M059J (cell line): Measurements from ENCODE around the gene CRIP1. TPM values are rescaled to one million over a fixed set of nuclear protein-coding genes. Genes with fewer than 3 reads are reported as not detected.

Source experiments
- DNase-seq: peaks from one replicate; pipeline ENCODE4 v3.0.0-alpha.2; 2012; ENCODE audit warnings: low read depth
- total RNA-seq: library from RNA; depleted of rRNA; stranded (reverse); fragments of >200 nt; shearing (Covaris generic); gene quantifications from 2 replicates; pipeline ENCODE4 v1.2.3, GENCODE V29; 2014

The CRIP1 gene
- total RNA-seq, 1 experiment from 2014 or later, result not detected

DNA sequence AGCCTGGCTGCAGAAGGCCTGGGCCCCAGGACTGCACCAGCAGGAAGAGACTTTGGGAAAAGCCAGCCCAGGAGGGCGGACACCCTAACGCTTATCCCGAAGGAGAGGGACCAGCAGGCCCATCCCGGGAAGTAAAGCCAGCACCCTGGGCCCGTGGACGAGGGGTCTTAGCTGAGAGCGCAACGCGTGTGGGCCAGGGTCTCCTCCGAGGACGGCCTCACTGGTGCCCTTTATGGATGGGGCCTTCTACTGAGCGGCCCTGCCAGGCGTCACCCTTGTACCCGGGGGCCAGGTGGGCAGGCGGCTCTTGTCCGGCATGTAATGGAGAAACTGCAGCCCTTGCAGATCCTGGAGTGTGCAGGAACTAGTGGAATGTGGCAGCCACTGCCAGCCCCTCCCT lies 18.4 kb downstream of the CRIP1 start:
- DNase-seq, result no peak

DNA sequence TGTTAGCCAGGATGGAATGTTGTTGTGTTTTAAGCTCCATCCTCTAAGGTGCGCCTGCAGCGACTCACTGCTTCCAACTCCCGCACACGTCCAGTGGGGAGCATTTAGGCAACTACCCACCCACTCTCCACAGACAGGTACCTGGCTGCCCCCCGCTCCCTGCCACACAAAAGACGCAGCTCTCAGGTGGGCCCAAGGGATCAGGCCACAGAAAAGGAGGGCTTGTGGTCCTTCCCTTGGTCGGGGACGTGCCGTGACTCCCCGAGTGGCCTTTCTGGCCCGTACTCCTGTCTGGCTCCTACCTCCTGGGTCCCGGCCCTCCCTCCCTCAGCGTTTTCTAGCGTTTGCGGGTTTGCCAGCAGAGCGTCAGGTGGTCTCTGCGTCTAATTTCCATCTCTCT lies 20.6 kb downstream of the CRIP1 start:
- DNase-seq, result no peak

DNA sequence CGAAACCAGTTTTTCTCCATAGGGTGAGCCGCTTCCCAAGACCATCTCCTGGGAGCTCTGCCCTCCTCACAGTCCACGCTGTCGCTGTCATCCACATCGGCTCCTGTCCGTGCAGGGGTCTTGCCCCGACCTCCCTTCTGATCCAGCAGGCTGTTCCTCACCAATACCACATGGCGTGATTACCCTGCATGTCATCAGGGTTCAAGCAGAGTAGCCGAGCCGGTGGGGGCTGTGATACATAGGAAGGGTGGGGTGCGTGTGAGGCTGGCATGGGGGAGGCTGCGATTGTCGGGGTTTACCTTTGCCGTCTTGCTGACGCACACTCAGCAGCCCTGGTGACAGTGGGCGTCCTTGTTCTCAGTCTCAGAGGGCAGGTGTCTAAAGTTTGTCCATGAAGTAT lies 21.4 kb downstream of the CRIP1 start:
- DNase-seq, result no peak

DNA sequence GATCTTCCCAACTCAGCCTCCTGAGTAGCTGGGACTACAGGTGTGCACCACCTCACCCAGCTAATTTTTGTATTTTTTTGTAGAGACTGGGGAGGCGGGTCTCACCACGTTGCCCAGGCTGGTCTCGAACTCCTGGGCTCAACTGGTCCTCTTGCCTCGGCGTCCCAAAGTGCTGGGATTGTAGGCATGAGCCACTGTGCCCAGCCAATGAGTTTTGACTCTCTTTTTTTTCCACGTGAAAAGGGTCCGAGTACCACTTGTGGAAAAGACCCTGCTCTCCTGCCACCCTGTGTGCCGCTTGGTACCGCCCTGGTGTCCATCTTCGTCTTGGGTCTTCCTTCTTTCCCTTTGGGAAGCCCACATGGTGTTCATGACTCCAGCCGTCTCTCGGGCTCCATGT lies 21.9 kb downstream of the CRIP1 start:
- DNase-seq, result no peak

DNA sequence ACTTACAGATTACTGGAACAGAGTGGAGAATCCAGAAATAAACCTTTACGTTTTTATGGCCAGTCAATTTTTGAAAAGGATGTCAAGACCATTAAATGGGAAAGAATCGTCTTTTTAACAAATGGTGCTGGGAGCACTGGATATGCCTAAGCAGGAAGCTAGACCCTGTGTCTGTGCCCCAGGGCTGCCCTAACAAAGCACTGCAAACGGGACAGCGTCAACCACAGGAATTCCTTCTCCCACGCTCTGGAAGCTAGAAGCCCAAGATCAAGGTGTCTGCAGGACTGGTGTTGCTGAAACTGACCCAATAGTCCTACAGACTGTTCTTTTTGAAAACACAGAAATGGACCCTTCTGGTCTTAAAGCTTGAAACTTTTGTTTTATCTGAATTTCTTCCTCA lies 30.4 kb downstream of the CRIP1 start:
- DNase-seq, result peak; percentile 39

DNA sequence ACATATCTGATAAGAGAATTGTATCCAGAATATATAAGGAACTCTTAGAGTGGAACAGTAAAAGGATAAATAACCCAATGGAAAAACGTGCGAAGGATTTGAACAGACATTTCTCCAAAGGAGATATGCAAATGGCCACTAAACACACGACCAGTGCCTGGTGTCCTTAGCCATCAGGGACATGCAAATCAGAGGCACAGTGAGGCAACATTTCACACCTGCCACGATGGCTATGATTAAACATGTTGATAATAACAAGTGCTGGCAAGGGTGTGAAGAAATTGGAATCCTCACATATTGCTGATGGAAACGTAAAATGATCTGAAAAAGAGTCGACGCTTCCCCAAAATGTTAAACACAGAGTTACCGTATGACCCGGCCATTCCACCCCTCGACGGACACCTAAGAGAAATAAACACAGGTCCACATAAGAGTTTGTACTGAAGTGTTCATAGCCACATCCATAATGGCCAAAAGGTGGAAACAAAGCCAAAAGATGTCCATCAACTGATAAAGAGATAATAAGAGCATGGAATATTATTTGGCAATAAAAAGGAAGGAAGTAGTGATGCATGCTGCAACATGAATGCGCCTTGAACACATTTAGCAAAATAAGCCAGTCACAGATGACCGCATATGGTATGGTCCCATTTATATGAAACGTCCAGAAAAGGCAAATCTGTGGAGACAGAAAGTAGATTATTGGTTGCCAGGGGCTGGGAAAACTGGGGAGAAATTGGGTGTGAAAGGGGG lies 33.4 kb downstream of the CRIP1 start:
- no peak for DNase-seq

DNA sequence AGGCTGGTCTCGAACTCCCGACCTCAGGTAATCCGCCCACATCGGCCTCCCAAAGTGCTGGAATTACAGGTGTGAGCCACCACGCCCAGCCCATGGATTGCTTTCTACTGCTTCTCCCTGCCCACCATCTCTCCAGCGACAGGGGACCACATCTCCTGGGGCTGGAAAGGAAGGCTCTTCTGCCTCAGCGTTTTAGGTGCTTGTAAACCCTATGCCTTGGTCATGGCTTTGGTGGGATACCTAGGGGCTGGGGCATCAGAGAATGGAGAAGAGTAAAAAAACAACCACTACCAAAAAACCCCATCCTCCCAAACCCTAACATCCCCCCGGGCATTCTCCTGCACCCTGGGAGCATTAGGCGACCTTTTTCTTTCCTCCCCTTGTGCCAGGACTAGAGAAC lies 38.6 kb downstream of the CRIP1 start:
- no peak for DNase-seq

DNA sequence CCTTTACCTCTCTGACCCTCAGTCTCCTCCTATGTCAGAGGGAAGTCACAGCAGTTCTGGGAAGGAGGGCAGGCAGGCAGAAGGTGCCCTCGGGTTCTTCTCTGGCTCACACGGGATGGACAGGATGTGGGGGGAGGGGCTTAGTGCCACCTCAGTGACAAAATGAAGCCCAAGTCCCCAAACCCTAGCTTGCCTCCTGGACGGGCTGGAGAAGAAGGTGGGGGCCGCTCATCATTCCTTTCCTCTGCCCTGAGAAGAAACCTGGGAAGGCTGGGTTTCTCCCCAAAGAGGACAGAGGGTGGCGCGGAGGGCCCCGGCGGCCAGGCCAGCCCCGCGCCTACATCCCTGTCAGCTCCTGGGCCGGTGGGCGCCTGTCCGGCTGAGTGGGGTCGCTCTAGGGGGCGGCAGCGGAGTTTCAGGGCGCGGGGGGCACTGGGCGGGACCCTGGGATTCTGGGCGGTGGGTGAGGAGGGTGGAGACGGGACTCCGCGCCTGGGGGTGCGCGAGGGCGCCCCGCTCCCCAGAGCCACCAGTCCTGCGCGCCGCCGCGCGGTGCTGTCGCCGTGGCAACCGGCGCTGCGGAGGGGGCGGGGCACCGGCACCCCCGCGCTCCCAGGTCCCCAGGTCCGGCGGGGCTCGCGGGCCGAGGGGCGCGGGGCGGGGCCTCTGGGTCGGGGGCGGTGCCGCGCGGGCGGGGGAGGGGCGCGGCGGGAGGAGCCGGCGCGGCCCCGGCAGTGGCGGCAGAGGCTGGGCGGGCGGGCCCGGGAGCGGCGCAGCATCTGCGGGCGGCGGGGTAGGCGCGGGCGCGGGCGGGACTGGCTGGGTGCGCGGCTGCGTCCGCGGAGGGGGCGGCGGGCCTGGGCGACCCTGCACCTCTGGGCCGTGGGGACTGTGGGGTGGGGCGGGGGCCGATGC lies 39.4 kb downstream of the CRIP1 start, which contains the start of gene TMEM121:
TMEM121 (plus strand) TSS at position 723 of the 915 bp plus-strand sequence. CDS start 2,252 bp downstream, outside the sequence.
- peak; percentile 46 for DNase-seq

DNA sequence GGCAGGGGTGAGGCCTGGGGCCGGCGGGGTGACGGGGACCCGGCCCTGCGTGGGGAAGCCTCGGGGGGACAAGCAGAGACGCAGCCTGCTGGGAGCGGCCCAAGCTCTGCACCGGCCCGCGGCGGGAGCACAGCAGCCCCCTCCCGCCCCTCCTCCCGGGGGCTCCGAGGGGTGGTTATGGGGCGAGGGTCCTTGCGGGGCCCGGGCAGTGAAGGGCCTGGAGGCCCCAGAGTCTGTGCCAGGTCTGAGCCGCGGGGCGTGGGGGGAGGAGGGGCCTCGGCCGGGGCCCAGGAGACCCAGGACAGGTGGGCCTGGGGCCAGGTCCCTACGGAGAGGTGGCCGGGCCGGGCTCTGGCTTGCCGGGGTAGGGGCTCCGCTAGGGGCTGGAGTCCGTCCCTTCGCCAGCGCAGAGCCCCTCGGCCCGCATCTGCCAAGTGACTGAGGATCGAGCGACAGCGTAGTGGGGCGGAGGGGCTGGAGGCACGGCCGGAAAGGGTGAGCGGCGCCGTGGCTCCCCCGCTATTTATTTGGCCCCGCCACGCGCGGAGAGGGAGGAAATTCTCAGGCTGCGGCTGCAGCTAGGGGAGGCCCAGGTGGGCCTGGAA lies 40.2 kb downstream of the CRIP1 start:
- DNase-seq, result no peak

DNA sequence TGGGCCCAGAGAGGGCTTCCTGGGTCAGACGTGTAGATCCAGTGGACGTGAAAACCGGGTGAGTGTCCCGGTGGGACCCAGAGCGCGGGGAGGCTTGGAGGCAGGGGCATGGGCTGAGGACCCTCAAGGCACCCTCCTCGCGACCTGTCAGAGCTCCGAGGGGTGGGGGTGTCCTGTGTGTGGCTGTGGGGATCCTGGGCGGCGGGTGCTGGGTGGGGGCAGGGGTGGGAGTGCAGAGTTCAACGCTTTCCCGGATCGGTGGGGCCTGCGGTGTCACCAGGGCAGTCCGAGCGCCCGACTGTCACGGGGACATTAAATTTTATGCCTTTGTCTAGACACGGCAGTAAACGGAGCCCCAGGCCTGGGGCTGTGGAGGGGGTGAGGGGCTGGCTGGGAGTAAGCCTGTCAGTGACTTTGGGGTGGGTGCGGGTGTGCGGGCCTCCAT lies 40.7 kb downstream of the CRIP1 start:
- DNase-seq, result no peak

DNA sequence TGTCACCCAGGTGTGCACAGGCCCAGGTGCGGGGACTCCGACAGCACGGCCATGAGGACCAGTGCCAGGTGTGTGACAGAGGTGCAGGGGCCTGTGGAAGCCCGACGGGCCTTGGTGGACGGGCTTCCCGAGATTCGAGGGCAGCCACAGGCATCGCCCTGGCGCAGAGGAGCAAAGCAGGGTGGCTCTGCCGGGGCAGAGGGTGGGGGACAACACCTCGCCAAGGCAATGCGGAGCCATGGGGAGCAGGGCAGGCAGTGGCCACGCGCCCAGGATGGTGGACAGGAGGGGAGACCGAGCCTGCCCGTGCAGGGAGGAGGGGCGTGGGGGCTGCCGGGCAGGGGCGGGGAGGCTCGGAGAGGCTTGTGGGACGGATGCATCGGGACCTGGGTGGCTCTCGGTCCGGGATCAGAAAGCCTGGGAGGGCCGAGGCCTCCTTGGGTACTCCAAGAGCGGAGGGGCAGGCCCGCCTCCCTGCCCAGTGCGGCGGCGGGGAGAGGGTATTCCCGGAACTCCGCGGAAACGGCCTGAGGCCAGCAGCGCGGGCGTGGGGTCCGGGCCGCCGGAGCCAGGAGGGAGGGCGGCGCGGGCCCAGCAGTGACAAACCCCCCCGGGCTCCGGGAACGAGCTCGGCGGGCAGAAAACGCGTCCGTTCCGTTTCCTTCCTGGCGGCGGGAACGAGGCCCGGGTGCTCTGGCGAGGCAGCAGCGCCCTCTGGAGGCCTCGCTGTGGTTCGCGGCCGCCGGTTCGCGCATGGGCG lies 41.3 kb downstream of the CRIP1 start:
- peak; percentile 52 for DNase-seq

DNA sequence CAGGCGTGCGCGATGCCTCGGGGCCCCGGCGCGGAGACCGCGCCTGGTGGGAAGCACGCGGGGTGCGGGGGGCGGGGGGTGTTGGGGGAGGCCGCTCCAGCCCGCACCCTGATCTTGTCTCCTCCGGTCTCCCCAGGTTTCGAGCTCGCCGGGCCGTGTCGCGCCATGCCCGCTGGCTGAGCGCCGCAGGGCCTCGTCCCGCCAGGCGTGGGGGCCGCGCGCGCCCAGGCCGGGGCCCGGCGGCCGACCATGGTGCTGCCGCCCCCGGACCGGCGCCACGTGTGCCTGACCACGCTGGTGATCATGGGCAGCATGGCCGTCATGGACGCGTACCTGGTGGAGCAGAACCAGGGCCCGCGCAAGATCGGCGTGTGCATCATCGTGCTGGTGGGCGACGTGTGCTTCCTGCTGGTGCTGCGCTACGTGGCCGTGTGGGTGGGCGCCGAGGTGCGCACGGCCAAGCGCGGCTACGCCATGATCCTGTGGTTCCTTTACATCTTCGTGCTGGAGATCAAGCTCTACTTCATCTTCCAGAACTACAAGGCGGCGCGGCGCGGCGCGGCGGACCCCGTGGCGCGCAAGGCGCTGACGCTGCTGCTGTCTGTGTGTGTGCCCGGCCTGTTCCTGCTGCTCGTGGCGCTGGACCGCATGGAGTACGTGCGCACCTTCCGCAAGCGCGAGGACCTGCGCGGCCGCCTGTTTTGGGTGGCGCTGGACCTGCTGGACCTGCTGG lies 42.1 kb downstream of the CRIP1 start:
- no peak for DNase-seq

DNA sequence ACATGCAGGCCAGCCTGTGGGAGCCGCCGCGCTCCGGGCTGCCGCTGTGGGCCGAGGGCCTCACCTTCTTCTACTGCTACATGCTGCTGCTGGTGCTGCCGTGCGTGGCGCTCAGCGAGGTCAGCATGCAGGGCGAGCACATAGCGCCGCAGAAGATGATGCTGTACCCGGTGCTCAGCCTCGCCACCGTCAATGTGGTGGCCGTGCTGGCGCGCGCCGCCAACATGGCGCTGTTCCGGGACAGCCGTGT lies 42.6 kb downstream of the CRIP1 start:
- DNase-seq, result no peak

DNA sequence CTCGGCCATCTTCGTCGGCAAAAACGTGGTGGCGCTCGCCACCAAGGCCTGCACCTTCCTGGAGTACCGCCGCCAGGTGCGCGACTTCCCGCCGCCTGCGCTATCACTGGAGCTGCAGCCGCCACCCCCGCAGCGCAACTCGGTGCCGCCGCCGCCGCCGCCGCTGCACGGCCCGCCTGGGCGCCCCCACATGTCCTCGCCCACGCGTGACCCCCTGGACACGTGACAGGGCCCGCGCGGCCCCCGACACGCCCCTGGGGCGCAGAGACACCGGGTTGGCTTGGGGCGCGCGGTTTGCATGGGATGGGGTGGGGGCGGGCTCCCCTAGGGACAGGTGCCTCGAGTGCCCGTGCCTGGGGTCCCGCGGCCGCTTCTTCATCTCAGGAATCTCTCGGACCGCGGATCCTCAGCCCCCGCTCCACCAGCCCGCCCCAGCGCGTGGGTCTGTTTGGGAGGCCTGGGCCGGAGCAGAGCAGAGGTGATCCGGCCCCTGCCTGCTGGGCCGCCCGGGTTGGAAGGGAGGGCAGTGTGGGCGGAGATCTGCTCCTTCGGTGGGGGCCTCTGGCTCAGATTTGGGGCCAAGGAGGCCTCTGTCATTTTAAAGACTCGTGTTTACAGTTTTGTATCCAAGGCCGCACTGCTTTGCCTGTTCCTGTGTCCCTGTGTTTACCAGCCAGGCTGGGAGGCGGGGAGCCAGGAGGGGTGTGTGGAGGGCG lies 43.0 kb downstream of the CRIP1 start:
- DNase-seq, result no peak

DNA sequence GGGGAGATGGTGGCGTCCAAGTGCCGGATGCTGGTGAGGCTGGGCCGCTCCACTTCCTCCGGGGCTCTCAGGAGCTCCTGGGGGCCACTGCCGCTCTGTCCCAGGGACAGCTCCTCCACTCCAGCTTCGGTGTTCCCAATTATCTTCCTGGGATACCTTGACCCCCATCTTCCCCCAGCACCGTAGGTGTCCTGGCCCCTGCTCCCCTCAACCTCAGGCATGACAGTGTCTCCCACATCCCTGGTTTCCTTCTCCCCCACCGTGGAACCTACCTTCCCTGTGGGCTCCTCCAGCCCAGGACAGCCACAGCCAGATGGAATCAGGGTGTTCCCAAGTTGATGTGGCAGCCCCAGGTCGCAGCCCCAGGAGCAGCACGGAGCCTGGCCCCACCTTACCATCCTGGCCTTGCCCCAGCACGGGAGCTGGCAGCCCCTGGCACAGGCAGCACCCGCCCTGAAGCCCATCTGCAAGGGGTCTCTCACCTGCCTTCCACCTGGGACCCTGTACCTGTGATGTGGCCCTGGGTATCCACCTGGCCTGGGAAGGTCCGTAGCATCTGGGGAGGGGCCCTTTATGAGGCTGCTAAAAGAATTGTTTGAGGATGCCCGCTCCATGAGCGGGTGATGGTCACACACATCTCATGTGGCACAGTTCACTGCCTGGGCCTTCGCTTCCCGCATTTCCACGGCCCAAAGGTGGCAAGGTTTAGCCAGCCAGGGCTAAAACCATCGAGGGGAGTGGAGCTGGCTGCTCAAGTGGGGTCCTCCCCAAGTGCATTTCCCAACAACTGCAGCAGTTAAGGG lies 43.8 kb downstream of the CRIP1 start:
- no peak for DNase-seq

DNA sequence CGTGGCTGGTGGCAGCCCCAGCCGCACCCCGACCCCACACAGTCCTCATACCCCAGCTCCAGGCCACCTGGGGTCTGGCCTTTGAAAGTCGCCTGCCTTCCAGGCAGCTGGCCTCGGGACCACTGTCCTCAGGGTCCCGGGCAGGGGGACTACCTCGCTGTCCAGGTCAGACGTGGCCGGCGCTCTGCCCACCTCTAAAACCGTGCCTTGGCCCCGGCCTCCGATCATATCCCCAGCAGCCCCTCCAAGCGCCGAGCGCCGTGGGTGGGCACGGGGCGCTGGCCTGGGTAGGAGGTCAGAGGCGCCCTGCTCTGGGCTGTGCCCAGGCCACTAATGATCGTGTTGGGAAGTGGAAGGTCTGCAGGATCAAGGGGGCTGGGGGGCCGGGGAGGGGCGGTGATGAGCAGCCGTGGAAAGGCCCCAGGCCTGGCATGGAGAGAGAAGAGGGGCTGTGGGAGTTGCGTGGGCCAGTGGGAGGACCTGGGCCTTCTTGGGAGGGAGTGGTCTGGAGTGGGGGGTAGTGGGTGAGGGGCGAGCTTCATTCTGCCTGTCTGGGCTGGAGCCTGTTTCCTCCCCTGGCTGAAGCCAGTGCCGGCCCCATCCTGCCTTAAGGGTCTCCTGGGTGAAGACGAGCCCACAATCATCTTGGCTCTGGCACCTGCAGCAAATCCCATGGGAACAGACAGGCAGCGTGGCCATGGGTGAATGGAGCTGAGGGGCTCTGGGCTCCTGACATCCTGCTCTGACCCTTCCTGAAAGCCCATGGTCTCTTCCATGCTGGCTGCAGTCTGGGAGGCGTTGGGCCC lies 44.6 kb downstream of the CRIP1 start:
- DNase-seq, result no peak

DNA sequence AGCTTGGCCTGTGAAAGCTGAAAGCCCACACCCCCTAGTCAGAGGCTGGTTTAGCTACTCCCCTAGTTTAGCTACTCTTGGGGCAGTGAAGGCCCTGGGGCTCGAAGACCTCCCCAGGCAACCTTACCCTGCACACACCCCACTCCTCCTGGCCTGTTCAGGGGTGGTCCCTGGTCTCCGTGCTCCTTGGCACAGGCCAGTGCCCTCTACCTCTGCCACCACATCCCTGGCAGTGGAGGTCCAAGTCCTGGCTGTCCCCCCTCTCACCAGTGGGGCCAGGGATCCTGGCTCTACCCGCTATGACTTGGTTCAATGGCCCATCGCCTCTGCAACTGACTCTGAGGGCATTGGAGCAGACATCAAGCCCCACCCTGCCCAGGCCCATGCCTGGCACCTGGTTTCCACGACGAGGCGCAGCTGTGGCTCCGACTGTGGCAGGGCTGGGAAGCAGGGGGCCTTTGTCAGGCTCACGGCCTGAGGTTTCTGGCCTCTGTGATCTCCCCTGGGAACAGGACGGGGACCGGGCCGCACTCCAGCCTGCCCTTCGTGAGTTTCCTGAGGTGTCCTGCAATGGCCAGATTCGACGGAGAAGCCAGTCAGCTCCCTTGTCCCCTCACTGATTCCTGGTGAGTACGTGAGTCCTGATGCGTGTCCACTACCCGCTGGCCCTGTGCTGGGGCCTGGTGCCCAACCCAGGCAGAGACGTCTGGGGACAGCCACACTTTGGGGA lies 45.4 kb downstream of the CRIP1 start:
- no peak for DNase-seq

DNA sequence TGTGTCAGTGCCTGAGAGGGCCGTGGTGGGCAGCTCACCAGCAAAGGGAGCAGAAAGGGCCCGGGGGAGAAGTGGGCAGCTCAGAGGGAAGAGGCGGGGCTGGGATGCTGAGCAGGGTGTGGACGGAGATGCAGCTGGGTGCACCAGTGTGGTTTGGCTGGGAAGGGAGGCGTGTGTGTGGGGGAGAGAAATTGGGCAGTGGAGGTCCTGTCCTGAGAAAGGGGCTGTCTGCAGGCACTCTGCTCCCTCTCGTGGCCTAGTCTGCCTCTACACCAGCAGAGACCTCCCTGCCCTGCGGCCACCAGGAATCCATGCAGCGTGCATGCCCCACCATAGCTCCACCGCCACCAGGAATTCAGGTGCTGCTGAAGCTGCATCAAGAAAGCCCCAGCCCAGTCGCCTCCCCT lies 46.1 kb downstream of the CRIP1 start:
- DNase-seq, result peak; percentile 7
